Endothelial cell of umbilical vein (primary cell): ENCODE data around the gene WNT7B. TPM values are rescaled to one million over a fixed set of nuclear protein-coding genes. Genes with fewer than 3 reads are reported as not detected.

Experiments
- BruUV-seq: library from RNA; stranded (reverse); fragments of 400-500 nt; replicated peaks from 2 replicates; lab custom pipeline; 2021; lab: Mats Ljungman, UMichigan
- CTCF ChIA-PET: fragments of 300-600, 350-600 bp; sonication (Branson Sonifier 250); formaldehyde crosslinking; loops from one replicate; lab custom pipeline; 2021; ENCODE audit warnings: antibody characterized with exemption, inconsistent platforms; lab: Charles Lee
- POLR2A ChIA-PET: fragments of 300-600, 350-600 bp; sonication (Branson Sonifier 250); formaldehyde crosslinking; loops from one replicate; lab custom pipeline; 2021; ENCODE audit warnings: antibody characterized with exemption, inconsistent platforms; lab: Charles Lee
- DNase-seq: peaks from one replicate; pipeline ENCODE4 v3.0.0-alpha.2; 2011; ENCODE audit warnings: low read depth, low spot score
- FAIRE-seq: peaks from 2 replicates; lab custom pipeline; 2011; peaks lifted over from hg19 to GRCh38; lab: Jason Lieb, UNC
- H2AFZ ChIP-seq: 2 replicates; pipeline ENCODE4 v1.6.0; 2012; ENCODE audit warnings: low read depth, low read length, control low read depth, inconsistent platforms
- H3K27ac ChIP-seq: 2 replicates; pipeline ENCODE4 v1.5.1; 2011; ENCODE audit warnings: low read depth, mild to moderate bottlenecking, control low read depth, low read length, moderate library complexity; ENCODE audit not compliant: insufficient read depth
- H3K27me3 ChIP-seq, 2 experiments: 2 replicates each; pipeline versions ENCODE4 v1.6.0 to v1.6.1; 2011; ENCODE audit warnings: low read length in 2 of 2, mixed read lengths in 1 of 2; ENCODE audit not compliant: control insufficient read depth in 2 of 2, insufficient read depth in 2 of 2
- H3K36me3 ChIP-seq, 2 experiments: 2 replicates in 1 of 2; 3 replicates in 1 of 2; pipeline ENCODE4 v1.5.1; 2011; ENCODE audit warnings: low read length in 2 of 2, mild to moderate bottlenecking in 1 of 2, moderate library complexity in 1 of 2; ENCODE audit not compliant: control insufficient read depth in 2 of 2, insufficient read depth in 2 of 2; ENCODE audit errors: extremely low read depth in 1 of 2
- H3K4me1 ChIP-seq: 3 replicates; pipeline ENCODE4 v1.5.1; 2011; ENCODE audit warnings: mild to moderate bottlenecking, low read length; ENCODE audit not compliant: control insufficient read depth, insufficient read depth; ENCODE audit errors: extremely low read depth
- H3K4me2 ChIP-seq: 2 replicates; pipeline ENCODE4 v1.6.1; 2011; ENCODE audit warnings: low read length, control low read depth, mixed read lengths; ENCODE audit not compliant: insufficient read depth
- H3K4me3 ChIP-seq, 3 experiments: fragments of 200-600 bp in 1 of 3; sonication (generic), shearing (Covaris generic) in 1 of 3; replicated peaks in 1 of 3; 2 replicates each; pipeline ENCODE4 v1.5.1; 2011 to 2016; ENCODE audit warnings: control low read depth in 3 of 3, low read length in 3 of 3, mild to moderate bottlenecking in 2 of 3, inconsistent platforms in 1 of 3, low read depth in 1 of 3, moderate library complexity in 1 of 3; ENCODE audit not compliant: insufficient read depth in 1 of 3
- H3K79me2 ChIP-seq: 2 replicates; pipeline ENCODE4 v1.6.0; 2012; ENCODE audit warnings: low read length, inconsistent platforms; ENCODE audit not compliant: control insufficient read depth, insufficient read depth
- H3K9ac ChIP-seq: replicated peaks from 2 replicates; pipeline ENCODE3; 2011; ENCODE audit warnings: low read length, control low read depth; ENCODE audit not compliant: insufficient read depth; ENCODE audit errors: extremely low read depth
- H3K9me1 ChIP-seq: replicated peaks from 3 replicates; pipeline ENCODE4 v1.6.0; 2011; ENCODE audit warnings: mild to moderate bottlenecking, low read length; ENCODE audit not compliant: control insufficient read depth, insufficient read depth; ENCODE audit errors: extremely low read depth
- H3K9me3 ChIP-seq: replicated peaks from 2 replicates; pipeline ENCODE4 v1.5.1; 2012; ENCODE audit warnings: low read length, inconsistent platforms; ENCODE audit not compliant: control insufficient read depth, insufficient read depth
- H4K20me1 ChIP-seq: replicated peaks from 2 replicates; pipeline ENCODE3; 2011; ENCODE audit warnings: mild to moderate bottlenecking, low read length; ENCODE audit not compliant: control insufficient read depth, insufficient read depth; ENCODE audit errors: extremely low read depth
- CTCF ChIP-seq, 2 donors: IDR thresholded peaks; 1 replicate in 1 of 2; 2 replicates in 1 of 2; pipeline ENCODE4 v1.5.1; 2011; ENCODE audit warnings: low read length in 2 of 2, mild to moderate bottlenecking in 2 of 2, moderate library complexity in 2 of 2, control low read depth in 1 of 2, inconsistent platforms in 1 of 2, low read depth in 1 of 2; ENCODE audit not compliant: insufficient read depth in 1 of 2; ENCODE audit errors: extremely low read depth in 1 of 2
- EZH2 ChIP-seq: IDR thresholded peaks from 2 replicates; pipeline ENCODE4 v1.6.1; 2012; ENCODE audit warnings: borderline replicate concordance, low read depth, mild to moderate bottlenecking, moderate library complexity, low read length, inconsistent platforms; ENCODE audit not compliant: severe bottlenecking
- FOS ChIP-seq: IDR thresholded peaks from 2 replicates; pipeline ENCODE4 v1.6.1; 2011; ENCODE audit warnings: mild to moderate bottlenecking, low read length, moderate library complexity, borderline replicate concordance; ENCODE audit not compliant: insufficient read depth
- GATA2 ChIP-seq: IDR thresholded peaks from 2 replicates; pipeline ENCODE4 v1.7.0; 2011; ENCODE audit warnings: low read depth, mild to moderate bottlenecking, moderate library complexity, mixed read lengths, low read length; ENCODE audit not compliant: insufficient read length, insufficient read depth
- JUN ChIP-seq: IDR thresholded peaks from 2 replicates; pipeline ENCODE4 v1.6.1; 2011; ENCODE audit warnings: borderline replicate concordance, low read depth; ENCODE audit not compliant: insufficient read length, insufficient read depth
- MAX ChIP-seq: IDR thresholded peaks from 2 replicates; pipeline ENCODE4 v1.6.1; 2011; ENCODE audit not compliant: insufficient read depth, insufficient read length
- MYC ChIP-seq: IDR thresholded peaks from one replicate; pipeline ENCODE4 v1.6.1; 2011; ENCODE audit warnings: mild to moderate bottlenecking, low read depth, low read length
- POLR2A ChIP-seq: IDR thresholded peaks from 2 replicates; pipeline ENCODE4 v1.6.1; 2012; ENCODE audit warnings: low read depth, mild to moderate bottlenecking, control low read depth, low read length
- POLR2AphosphoS5 ChIP-seq: IDR thresholded peaks from 2 replicates; pipeline ENCODE4 v1.6.1; 2012; ENCODE audit warnings: low read depth, mild to moderate bottlenecking, control low read depth, low read length, moderate library complexity; ENCODE audit not compliant: insufficient read depth
- dilution Hi-C: fragments of 300-500 bp; cut with MboI; formaldehyde crosslinking; loops from one replicate; pipeline ENCODE4 v1.15.0; 2019; ENCODE audit warnings: low sequenced_read_pairs; ENCODE audit not compliant: extremely low pct_ligation_motif_present
- intact Hi-C: fragments of 100-400 bp; cut with micrococcal nuclease; formaldehyde crosslinking; loops from one replicate; pipeline ENCODE4 v1.10.0; 2022
- polyA plus RNA-seq, 4 experiments: library from polyadenylated mRNA; depleted of rRNA in 3 of 4; stranded (reverse) in 3 of 4; unstranded in 1 of 4; fragments of >200 nt; gene quantifications; 2 replicates each; pipeline versions ENCODE4 v1.2.1 to v1.2.3, GENCODE V29; 2011 to 2012; ENCODE audit warnings: missing spikeins in 1 of 4
- total RNA-seq: library from RNA; stranded (reverse); gene quantifications from 2 replicates; pipeline ENCODE4 v1.2.3, GENCODE V29; 2021

WNT7B gene
- total and polyA plus RNA-seq, 2 donors (not counting 3 experiments of a cell fraction or from before 2014, with no cell fraction given): not detected

GRCh38 chr22:45891996-45892621 lies 84.9 kb downstream of the WNT7B start:
- no peak overlapping the region for H3K27ac ChIP-seq
- CTCF ChIA-PET: no interaction called here
- DNase-seq (no peak), FAIRE-seq (no peak)
- H2AFZ ChIP-seq: no peak overlapping the region
- intact Hi-C loops (no loop called here), dilution Hi-C loops (no loop called here)
- no peaks in the 10 kb centered on the region for H3K9me1 ChIP-seq
- POLR2A ChIA-PET: no interaction called here
- no peaks in the 10 kb centered on the region for H3K4me1 ChIP-seq
- H3K4me2 ChIP-seq: no peak overlapping the region
- no peaks in the 10 kb centered on the region for H4K20me1 ChIP-seq
- BruUV-seq: no TSS peak
- no peaks in the 10 kb centered on the region for H3K36me3 ChIP-seq
- TF ChIP-seq POLR2AphosphoS5 (no peak), MAX (no peak), EZH2 (no peak), CTCF (IDR thresholded peaks at IDR 0.05; ENCODE audit: extremely low read depth in 1 of 2, insufficient read depth in 1 of 2, low read depth in 1 of 2, low read length in 2 of 2) (no peak), MYC (no peak), POLR2A (no peak), FOS (no peak), JUN (no peak), GATA2 (no peak)
- H3K4me3 ChIP-seq: no peak overlapping the region
- H3K9ac ChIP-seq: no peak overlapping the region
- no peaks in the 10 kb centered on the region for H3K9me3 ChIP-seq
- no peaks in the 10 kb centered on the region for H3K79me2 ChIP-seq
- H3K27me3 ChIP-seq: peaks cover 0 to 5% of the 10 kb centered on the region in 2 experiments
